ENCODE data around the gene IL17RC.

GRCh38 chr3:9948586-9948985 is 31.7 kb downstream of the IL17RC start:
- TF ChIP-seq CTCF (IDR thresholded peaks at IDR 0.05) = no peak
- TF ChIP-seq EP300 (IDR thresholded peaks at IDR 0.05) = no peak
- no peak for TF ChIP-seq POLR2AphosphoS5 (IDR thresholded peaks at IDR 0.05)

All from sigmoid colon (tissue), 4 donors.